ENCODE data around the gene RAB44. TPM values are rescaled to one million over a fixed set of nuclear protein-coding genes. Genes with fewer than 3 reads are reported as not detected.

Gene RAB44
- total and polyA plus RNA-seq, 2 experiments from 2014 or later: not detected

GRCh38 chr6:36671687-36672375 is 25.8 kb upstream of the RAB44 start:
- Histone ChIP-seq H3K4me3 (no peak overlapping the region), H3K4me1 (ENCODE audit: low read depth) (peaks cover 19% of the 10 kb centered on the region), H3K36me3 (no peaks in the 10 kb centered on the region), H3K9me3 (ENCODE audit: low read depth) (no peaks in the 10 kb centered on the region), H3K27ac (no peak overlapping the region), H3K27me3 (no peaks in the 10 kb centered on the region)
- no peak for TF ChIP-seq CTCF (IDR thresholded peaks at IDR 0.05; ENCODE audit: low read depth, low read length)
- no peak for DNase-seq (ENCODE audit: low read depth in 1 of 2, low spot score in 1 of 2)

DNA sequence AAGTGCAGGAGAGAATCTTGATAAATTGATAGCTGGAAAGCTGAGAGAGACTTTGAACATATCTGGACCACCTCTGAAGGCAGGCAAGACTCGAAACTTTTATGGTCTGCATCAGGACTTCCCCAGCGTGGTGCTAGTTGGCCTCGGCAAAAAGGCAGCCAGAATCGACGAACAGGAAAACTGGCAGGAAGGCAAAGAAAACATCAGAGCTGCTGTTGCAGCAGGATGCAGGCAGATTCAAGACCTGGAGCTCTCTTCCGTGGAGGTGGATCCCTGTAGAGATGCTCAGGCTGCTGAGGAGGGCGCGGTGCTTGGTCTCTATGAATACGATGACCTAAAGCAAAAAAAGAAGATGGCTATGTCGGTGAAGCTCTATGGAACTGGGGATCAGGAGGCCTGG is 23.7 kb upstream of the RAB44 start:
- TF ChIP-seq CTCF (IDR thresholded peaks at IDR 0.05; ENCODE audit: low read depth, low read length): no peak
- no peak overlapping the region for H3K4me3 ChIP-seq
- no peaks in the 10 kb centered on the region for H3K36me3 ChIP-seq
- H3K27ac ChIP-seq: no peak overlapping the region
- peaks cover 20% of the 10 kb centered on the region for H3K4me1 ChIP-seq (ENCODE audit: low read depth)
- H3K9me3 ChIP-seq (ENCODE audit: low read depth): no peaks in the 10 kb centered on the region
- no peaks in the 10 kb centered on the region for H3K27me3 ChIP-seq
- DNase-seq (ENCODE audit: low read depth in 1 of 2, low spot score in 1 of 2): no peak

DNA sequence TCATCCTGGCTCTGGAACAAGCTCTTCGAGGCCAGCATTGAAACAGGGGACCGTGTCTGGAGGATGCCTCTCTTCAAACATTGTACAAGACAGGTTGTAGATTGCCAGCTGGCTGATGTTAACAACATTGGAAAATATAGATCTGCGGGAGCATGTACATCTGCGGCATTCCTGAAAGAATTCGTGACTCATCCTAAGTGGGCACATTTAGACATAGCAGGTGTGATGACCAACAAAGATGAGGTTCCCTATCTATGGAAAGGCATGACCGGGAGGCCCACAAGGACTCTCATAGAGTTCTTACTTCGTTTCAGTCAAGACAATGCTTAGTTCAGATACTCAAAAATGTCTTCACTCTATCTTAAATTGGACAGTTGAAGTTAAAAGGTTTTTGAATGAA is 22.7 kb upstream of the RAB44 start:
- peaks cover 20% of the 10 kb centered on the region for H3K4me1 ChIP-seq (ENCODE audit: low read depth)
- H3K27ac ChIP-seq: no peak overlapping the region
- H3K36me3 ChIP-seq: no peaks in the 10 kb centered on the region
- DNase-seq (ENCODE audit: low read depth in 1 of 2, low spot score in 1 of 2): no peak
- H3K9me3 ChIP-seq (ENCODE audit: low read depth): no peaks in the 10 kb centered on the region
- TF ChIP-seq CTCF (IDR thresholded peaks at IDR 0.05; ENCODE audit: low read depth, low read length): no peak
- H3K4me3 ChIP-seq: no peak overlapping the region
- peaks cover 6% of the 10 kb centered on the region for H3K27me3 ChIP-seq

GRCh38 chr6:36676141-36677058 is 21.2 kb upstream of the RAB44 start:
- TF ChIP-seq CTCF (IDR thresholded peaks at IDR 0.05; ENCODE audit: low read depth, low read length): no peak
- DNase-seq (ENCODE audit: low read depth in 1 of 2, low spot score in 1 of 2): no peak
- H3K27me3 ChIP-seq: peaks cover 11% of the 10 kb centered on the region
- H3K4me3 ChIP-seq: no peak overlapping the region
- peak overlapping the region; percentile 80 for H3K27ac ChIP-seq
- no peaks in the 10 kb centered on the region for H3K36me3 ChIP-seq
- no peaks in the 10 kb centered on the region for H3K9me3 ChIP-seq (ENCODE audit: low read depth)
- H3K4me1 ChIP-seq (ENCODE audit: low read depth): peaks cover 20% of the 10 kb centered on the region

DNA sequence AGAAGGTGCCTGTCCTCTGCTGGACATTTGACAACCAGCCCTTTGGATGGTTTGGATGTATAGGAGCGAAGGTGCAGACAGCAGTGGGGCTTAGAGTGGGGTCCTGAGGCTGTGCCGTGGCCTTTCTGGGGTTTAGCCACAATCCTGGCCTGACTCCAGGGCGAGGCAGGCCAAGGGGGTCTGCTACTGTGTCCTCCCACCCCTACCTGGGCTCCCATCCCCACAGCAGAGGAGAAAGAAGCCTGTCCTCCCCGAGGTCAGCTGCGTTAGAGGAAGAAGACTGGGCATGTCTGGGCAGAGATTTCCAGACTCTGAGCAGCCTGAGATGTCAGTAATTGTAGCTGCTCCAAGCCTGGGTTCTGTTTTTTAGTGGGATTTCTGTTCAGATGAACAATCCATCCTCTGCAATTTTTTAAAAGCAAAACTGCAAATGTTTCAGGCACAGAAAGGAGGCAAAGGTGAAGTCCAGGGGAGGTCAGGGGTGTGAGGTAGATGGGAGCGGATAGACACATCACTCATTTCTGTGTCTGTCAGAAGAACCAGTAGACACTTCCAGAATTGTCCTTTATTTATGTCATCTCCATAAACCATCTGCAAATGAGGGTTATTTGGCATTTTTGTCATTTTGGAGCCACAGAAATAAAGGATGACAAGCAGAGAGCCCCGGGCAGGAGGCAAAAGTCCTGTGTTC is 20.4 kb upstream of the RAB44 start:
- Histone ChIP-seq H3K9me3 (ENCODE audit: low read depth) (no peaks in the 10 kb centered on the region), H3K27me3 (peaks cover 11% of the 10 kb centered on the region), H3K36me3 (no peaks in the 10 kb centered on the region), H3K27ac (peak overlapping the region; percentile 80), H3K4me3 (no peak overlapping the region), H3K4me1 (ENCODE audit: low read depth) (peaks cover 20% of the 10 kb centered on the region)
- no peak for TF ChIP-seq CTCF (IDR thresholded peaks at IDR 0.05; ENCODE audit: low read depth, low read length)
- no peak for DNase-seq (ENCODE audit: low read depth in 1 of 2, low spot score in 1 of 2)
